CD14-positive monocyte (primary cell): Measurements from ENCODE around the gene VTI1A. TPM values are rescaled to one million over a fixed set of nuclear protein-coding genes. Genes with fewer than 3 reads are reported as not detected.

ENCODE experiments used
- DNase-seq, 3 donors: peaks; one replicate each; pipeline ENCODE4 v3.0.0-alpha.2; 2011 to 2022
- H2AFZ ChIP-seq: 2 replicates; pipeline ENCODE4 v1.6.0; 2012; ENCODE audit warnings: mild to moderate bottlenecking, low read depth, low read length, inconsistent platforms; ENCODE audit not compliant: insufficient read depth, poor library complexity, severe bottlenecking
- H3K27ac ChIP-seq, 2 donors: 1 replicate in 1 of 2; 2 replicates in 1 of 2; pipeline ENCODE4 v1.5.1; 2012 to 2013; ENCODE audit warnings: low read length in 2 of 2, control low read depth in 1 of 2, inconsistent platforms in 1 of 2, low read depth in 1 of 2, mild to moderate bottlenecking in 1 of 2
- H3K27me3 ChIP-seq, 2 donors: one replicate each; pipeline versions ENCODE4 v1.6.0 to v1.6.1; 2011 to 2013; ENCODE audit warnings: low read length in 2 of 2; ENCODE audit not compliant: control insufficient read depth in 2 of 2, insufficient read depth in 2 of 2
- H3K36me3 ChIP-seq, 2 donors: replicated peaks in 1 of 2; 1 replicate in 1 of 2; 2 replicates in 1 of 2; pipeline versions ENCODE4 v1.5.1 to v1.6.1; 2012 to 2013; ENCODE audit warnings: low read length in 2 of 2, control low read depth in 1 of 2, inconsistent platforms in 1 of 2, mild to moderate bottlenecking in 1 of 2; ENCODE audit not compliant: insufficient read depth in 2 of 2, control insufficient read depth in 1 of 2
- H3K4me1 ChIP-seq, 2 donors: 1 replicate in 1 of 2; 2 replicates in 1 of 2; pipeline versions ENCODE4 v1.5.1 to v1.6.1; 2012 to 2013; ENCODE audit warnings: low read length in 2 of 2, control low read depth in 1 of 2, inconsistent platforms in 1 of 2, mild to moderate bottlenecking in 1 of 2, moderate library complexity in 1 of 2; ENCODE audit not compliant: insufficient read depth in 2 of 2, control insufficient read depth in 1 of 2
- H3K4me2 ChIP-seq: replicated peaks from 2 replicates; pipeline ENCODE3; 2012; ENCODE audit warnings: low read length, moderate library complexity, mild to moderate bottlenecking; ENCODE audit not compliant: poor library complexity, severe bottlenecking; ENCODE audit errors: extremely low read depth
- H3K4me3 ChIP-seq, 3 experiments: fragments of 200-600 bp in 1 of 3; sonication (generic) in 1 of 3; replicated peaks in 1 of 3; 1 replicate in 2 of 3; 2 replicates in 1 of 3; pipeline ENCODE4 v1.5.1; 2011 to 2013; ENCODE audit warnings: low read length in 3 of 3, mild to moderate bottlenecking in 3 of 3, control low read depth in 2 of 3, low read depth in 2 of 3, inconsistent platforms in 1 of 3, moderate library complexity in 1 of 3
- H3K79me2 ChIP-seq: 2 replicates; pipeline ENCODE4 v1.6.0; 2012; ENCODE audit warnings: mild to moderate bottlenecking, control low read depth, inconsistent platforms, low read length, moderate library complexity; ENCODE audit not compliant: insufficient read depth
- H3K9ac ChIP-seq: 2 replicates; pipeline ENCODE4 v1.6.0; 2017; ENCODE audit warnings: low read length, mild to moderate bottlenecking; ENCODE audit not compliant: insufficient read depth, poor library complexity, severe bottlenecking
- H3K9me3 ChIP-seq, 2 donors: replicated peaks in 1 of 2; 1 replicate in 1 of 2; 2 replicates in 1 of 2; pipeline versions ENCODE4 v1.5.1 to v1.6.1; 2012 to 2013; ENCODE audit warnings: low read length in 2 of 2, control low read depth in 1 of 2; ENCODE audit not compliant: control insufficient read depth in 1 of 2, insufficient read depth in 1 of 2
- H4K20me1 ChIP-seq: 2 replicates; pipeline ENCODE4 v1.6.0; 2012; ENCODE audit warnings: mild to moderate bottlenecking, low read length, control low read depth, moderate library complexity; ENCODE audit not compliant: insufficient read depth
- H3K27ac Mint-ChIP-seq, 7 donors: one replicate each; pipeline ENCODE4 v1.8.0; 2020; ENCODE audit warnings: mild to moderate bottlenecking in 7 of 7, mixed read lengths in 7 of 7, moderate library complexity in 6 of 7, inconsistent platforms in 2 of 7
- H3K27me3 Mint-ChIP-seq, 3 donors: one replicate each; pipeline ENCODE4 v1.8.0; 2021 to 2022; ENCODE audit warnings: low read depth in 3 of 3, mild to moderate bottlenecking in 3 of 3, mixed read lengths in 3 of 3, moderate library complexity in 3 of 3, inconsistent platforms in 1 of 3
- H3K36me3 Mint-ChIP-seq, 2 donors: one replicate each; pipeline ENCODE4 v1.8.0; 2020; ENCODE audit warnings: mixed read lengths in 2 of 2, inconsistent platforms in 1 of 2, mild to moderate bottlenecking in 1 of 2
- H3K4me1 Mint-ChIP-seq: one replicate; pipeline ENCODE4 v1.8.0; 2020; ENCODE audit warnings: mild to moderate bottlenecking, mixed read lengths
- H3K4me3 Mint-ChIP-seq, 2 donors: one replicate each; pipeline ENCODE4 v1.8.0; 2020; ENCODE audit warnings: mild to moderate bottlenecking in 2 of 2, mixed read lengths in 2 of 2, moderate library complexity in 1 of 2
- H3K9me3 Mint-ChIP-seq, 7 donors: one replicate each; pipeline ENCODE4 v1.8.0; 2020 to 2022; ENCODE audit warnings: mixed read lengths in 7 of 7, mild to moderate bottlenecking in 6 of 7, moderate library complexity in 6 of 7, inconsistent platforms in 2 of 7
- CTCF ChIP-seq: fragments of 200-600 bp; IDR thresholded peaks from one replicate; pipeline ENCODE4 v1.8.0; 2022; ENCODE audit warnings: antibody characterized with exemption, mild to moderate bottlenecking
- WGBS: methylation state at CpG from one replicate; pipeline ENCODE4 v1.1.5; 2013; ENCODE audit warnings: missing lambda C conversion rate; ENCODE audit not compliant: insufficient coverage; 5-methylcytosine and 5-hydroxymethylcytosine counted together
- intact Hi-C, 2 donors: fragments of 100-400 bp; cut with micrococcal nuclease; formaldehyde crosslinking; loops; one replicate each; pipeline versions ENCODE4 v1.15.0 to v1.15.1; 2023
- polyA plus RNA-seq, 3 donors: library from polyadenylated mRNA; depleted of rRNA in 1 of 3; unstranded in 2 of 3; stranded (reverse) in 1 of 3; fragments of 300-500 nt in 2 of 3; fragments of >200 nt in 1 of 3; fragmentation: Illumina TruSeq in 2 of 3; gene quantifications; 1 replicate in 2 of 3; 2 replicates in 1 of 3; pipeline ENCODE4 v1.2.3, GENCODE V29; 2012 to 2021

Gene VTI1A
- polyA plus RNA-seq, 3 donors: 23.6 to 25.4 (median 24.1) TPM

DNA sequence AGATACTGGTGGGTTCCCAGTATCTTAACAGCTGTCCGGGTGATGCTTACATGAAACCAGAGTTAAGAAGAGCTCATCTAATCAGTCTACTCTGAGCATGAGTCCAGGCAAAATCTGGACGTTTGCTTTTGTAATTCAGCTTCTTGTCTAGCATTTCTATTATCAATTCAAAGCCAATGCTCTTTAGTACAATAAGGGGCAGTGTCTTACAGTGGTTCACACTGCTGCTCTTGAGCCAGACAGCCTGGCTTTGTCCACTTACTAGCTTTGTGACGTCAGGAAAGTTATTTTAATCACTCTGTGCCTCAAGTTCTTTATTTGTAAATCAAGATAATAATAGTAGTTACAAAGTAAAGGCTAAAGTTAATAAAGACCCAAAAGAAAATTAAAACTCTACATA lies 275.7 kb downstream of the VTI1A start:
- Histone ChIP-seq H3K9me3 (no peaks in the 10 kb centered on the region), H3K9ac (no peak overlapping the region), H3K4me3 (no peak overlapping the region), H3K79me2 (no peaks in the 10 kb centered on the region), H3K4me1 (no peaks in the 10 kb centered on the region), H3K27ac (no peak overlapping the region), H4K20me1 (peaks cover 6% of the 10 kb centered on the region), H3K27me3 (no peaks in the 10 kb centered on the region), H3K36me3 (no peaks in the 10 kb centered on the region), H3K4me2 (no peak overlapping the region), H2AFZ (no peak overlapping the region)
- 86% methylated on average over 1 of the region's 3 CpGs for WGBS
- H3K4me1 Mint-ChIP-seq: no peaks in the 10 kb centered on the region
- H3K36me3 Mint-ChIP-seq: peaks cover 9 to 19% of the 10 kb centered on the region in 2 donors
- no peak for TF ChIP-seq CTCF
- peaks cover 0 to 3% (median 0%) of the 10 kb centered on the region in 3 donors for H3K27me3 Mint-ChIP-seq
- no peaks in the 10 kb centered on the region for H3K9me3 Mint-ChIP-seq
- no peak for DNase-seq
- intact Hi-C loops: loop anchor here (5.0 to 10.0 kb wide), 4 partner anchors 385 to 665 kb away; no protein-coding TSS in a partner anchor
- no peak overlapping the region for H3K27ac Mint-ChIP-seq
- no peak overlapping the region for H3K4me3 Mint-ChIP-seq

GRCh38 chr10:112723876-112724275 lies 276.9 kb downstream of the VTI1A start:
- Histone ChIP-seq H3K27me3 (no peaks in the 10 kb centered on the region), H3K9me3 (no peaks in the 10 kb centered on the region), H3K27ac (no peak overlapping the region), H3K4me1 (no peaks in the 10 kb centered on the region), H3K9ac (no peak overlapping the region), H4K20me1 (peaks cover 6% of the 10 kb centered on the region), H3K36me3 (no peaks in the 10 kb centered on the region), H3K4me2 (no peak overlapping the region), H3K4me3 (no peak overlapping the region), H3K79me2 (no peaks in the 10 kb centered on the region), H2AFZ (no peak overlapping the region)
- H3K9me3 Mint-ChIP-seq: no peaks in the 10 kb centered on the region
- H3K4me1 Mint-ChIP-seq: no peaks in the 10 kb centered on the region
- DNase-seq: no peak
- peaks cover 6 to 17% of the 10 kb centered on the region in 2 donors for H3K36me3 Mint-ChIP-seq
- no peak for TF ChIP-seq CTCF
- peaks cover 0 to 3% (median 0%) of the 10 kb centered on the region in 3 donors for H3K27me3 Mint-ChIP-seq
- no peak overlapping the region for H3K4me3 Mint-ChIP-seq
- H3K27ac Mint-ChIP-seq: no peak overlapping the region
- intact Hi-C loops: loop anchor here (5.0 to 10.0 kb wide), 4 partner anchors 383 to 663 kb away; no protein-coding TSS in a partner anchor
